Left ventricle myocardium inferior (tissue), 1 donor: ENCODE data around the gene GPR35. TPM values are rescaled to one million over a fixed set of nuclear protein-coding genes. Genes with fewer than 3 reads are reported as not detected.

Source experiments
- DNase-seq: peaks from one replicate; pipeline ENCODE4 v3.0.0-alpha.2; 2020
- H3K27ac ChIP-seq: fragments of 200-600 bp; replicated peaks from 2 replicates; pipeline ENCODE4 v1.8.0; 2021
- H3K27me3 ChIP-seq: fragments of 200-600 bp; 2 replicates; pipeline ENCODE4 v1.8.0; 2021; ENCODE audit warnings: low read depth
- H3K36me3 ChIP-seq: fragments of 200-600 bp; 2 replicates; pipeline ENCODE4 v1.8.0; 2021
- H3K4me1 ChIP-seq: fragments of 200-600 bp; 2 replicates; pipeline ENCODE4 v1.8.0; 2021
- H3K4me3 ChIP-seq: fragments of 200-600 bp; 2 replicates; pipeline ENCODE4 v1.8.0; 2021; ENCODE audit warnings: mild to moderate bottlenecking, moderate library complexity
- H3K9me3 ChIP-seq: fragments of 200-600 bp; replicated peaks from 2 replicates; pipeline ENCODE4 v1.8.0; 2021
- CTCF ChIP-seq: fragments of 200-600 bp; IDR thresholded peaks from 2 replicates; pipeline ENCODE4 v1.8.0; 2021; ENCODE audit warnings: antibody characterized with exemption, mild to moderate bottlenecking, borderline replicate concordance
- intact Hi-C: fragments of 100-400 bp; cut with micrococcal nuclease; formaldehyde crosslinking; loops from one replicate; pipeline ENCODE4 v1.11.0; 2022
- total RNA-seq: library from RNA; stranded (reverse); fragmentation: NEBNext Ultra II Directional; extraction: Animal tissue kit (Norgen Biotek cat#: 25700); gene quantifications from one replicate; pipeline ENCODE4 v1.2.1, GENCODE V29; 2021
- donor health status: DM: no; HTN: yes; CAD: no; lungs with severe emphysema.

The GPR35 gene
- total RNA-seq, 1 donor from 2014 or later = 1.3 TPM

- TF ChIP-seq CTCF = no peak
- H3K4me1 ChIP-seq = peaks cover 49% of the 10 kb centered on the region
- peak overlapping the region; percentile 89 for H3K27ac ChIP-seq
- intact Hi-C loops = no loop called here
- peak overlapping the region; percentile 44 for H3K4me3 ChIP-seq
- H3K36me3 ChIP-seq = peaks cover 35% of the 10 kb centered on the region
- DNase-seq = no peak
- no peaks in the 10 kb centered on the region for H3K9me3 ChIP-seq
- no peaks in the 10 kb centered on the region for H3K27me3 ChIP-seq
Observed at GRCh38 chr2:240597419-240598181, 27.7 kb upstream of the GPR35 start.

- no peak for DNase-seq
- intact Hi-C loops = no loop called here
- no peak overlapping the region for H3K4me3 ChIP-seq
- H3K27me3 ChIP-seq = no peaks in the 10 kb centered on the region
- H3K4me1 ChIP-seq = peaks cover 41% of the 10 kb centered on the region
- no peak overlapping the region for H3K27ac ChIP-seq
- peaks cover 35% of the 10 kb centered on the region for H3K36me3 ChIP-seq
- TF ChIP-seq CTCF = no peak
- H3K9me3 ChIP-seq = no peaks in the 10 kb centered on the region
Observed at GRCh38 chr2:240598311-240598911, 26.9 kb upstream of the GPR35 start.

GRCh38 chr2:240599141-240599583 is 26.1 kb upstream of the GPR35 start:
- Histone ChIP-seq H3K36me3 (peaks cover 35% of the 10 kb centered on the region), H3K4me3 (no peak overlapping the region), H3K27me3 (no peaks in the 10 kb centered on the region), H3K4me1 (peaks cover 39% of the 10 kb centered on the region), H3K9me3 (no peaks in the 10 kb centered on the region), H3K27ac (no peak overlapping the region)
- DNase-seq = no peak
- intact Hi-C loops = no loop called here
- TF ChIP-seq CTCF = no peak

GRCh38 chr2:240600451-240600961 is 24.8 kb upstream of the GPR35 start:
- H3K4me1 ChIP-seq = peaks cover 37% of the 10 kb centered on the region
- no peaks in the 10 kb centered on the region for H3K9me3 ChIP-seq
- no peak overlapping the region for H3K27ac ChIP-seq
- TF ChIP-seq CTCF = no peak
- no peak for DNase-seq
- intact Hi-C loops = no loop called here
- peaks cover 29% of the 10 kb centered on the region for H3K36me3 ChIP-seq
- H3K27me3 ChIP-seq = no peaks in the 10 kb centered on the region
- no peak overlapping the region for H3K4me3 ChIP-seq

- H3K4me1 ChIP-seq = peaks cover 30% of the 10 kb centered on the region
- H3K27me3 ChIP-seq = no peaks in the 10 kb centered on the region
- DNase-seq = no peak
- no peak for TF ChIP-seq CTCF
- intact Hi-C loops = no loop called here
- H3K9me3 ChIP-seq = no peaks in the 10 kb centered on the region
- H3K27ac ChIP-seq = no peak overlapping the region
- H3K36me3 ChIP-seq = peaks cover 24% of the 10 kb centered on the region
- H3K4me3 ChIP-seq = no peak overlapping the region
Observed at GRCh38 chr2:240601061-240601830, 24.0 kb upstream of the GPR35 start.
